ENCODE measurements around the gene MMP15. TPM values are rescaled to one million over a fixed set of nuclear protein-coding genes. Genes with fewer than 3 reads are reported as not detected.

Gene MMP15
- total RNA-seq, 1 donor from 2014 or later = 16.3 TPM

DNA sequence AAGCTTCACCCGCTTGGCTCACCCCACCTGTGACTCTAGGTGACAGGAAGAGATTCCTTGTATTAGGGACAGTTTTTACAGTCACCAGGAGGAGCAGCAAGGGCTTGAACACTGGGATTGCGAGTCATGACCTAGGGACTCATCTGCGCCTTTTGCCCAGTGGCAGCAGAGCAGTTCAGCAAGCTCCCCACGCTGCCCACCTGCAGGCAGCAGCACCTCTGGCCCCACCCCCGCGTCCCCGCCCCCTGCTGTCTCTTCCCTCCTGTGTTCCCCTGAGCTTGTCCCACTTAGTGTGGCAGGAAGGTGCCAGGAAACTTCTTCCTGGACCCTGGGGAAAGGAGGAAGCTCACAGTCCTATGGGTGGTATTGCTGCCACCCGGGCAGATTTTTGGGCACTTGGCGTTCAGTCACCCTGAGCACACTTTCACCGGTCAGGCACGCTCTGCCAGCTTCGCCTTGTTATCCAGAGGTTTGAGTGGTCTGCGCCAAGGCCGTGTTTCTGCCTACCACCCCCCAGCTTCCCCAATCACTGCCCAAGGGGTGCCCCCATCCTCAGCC is 8.7 kb downstream of the MMP15 start:
- peaks cover 33% of the 10 kb centered on the region for H3K4me1 Mint-ChIP-seq
- no peaks in the 10 kb centered on the region for H3K36me3 Mint-ChIP-seq
- no peak overlapping the region for H3K4me3 Mint-ChIP-seq
- no peaks in the 10 kb centered on the region for H3K9me3 Mint-ChIP-seq
- TF ChIP-seq, protein P1, sequence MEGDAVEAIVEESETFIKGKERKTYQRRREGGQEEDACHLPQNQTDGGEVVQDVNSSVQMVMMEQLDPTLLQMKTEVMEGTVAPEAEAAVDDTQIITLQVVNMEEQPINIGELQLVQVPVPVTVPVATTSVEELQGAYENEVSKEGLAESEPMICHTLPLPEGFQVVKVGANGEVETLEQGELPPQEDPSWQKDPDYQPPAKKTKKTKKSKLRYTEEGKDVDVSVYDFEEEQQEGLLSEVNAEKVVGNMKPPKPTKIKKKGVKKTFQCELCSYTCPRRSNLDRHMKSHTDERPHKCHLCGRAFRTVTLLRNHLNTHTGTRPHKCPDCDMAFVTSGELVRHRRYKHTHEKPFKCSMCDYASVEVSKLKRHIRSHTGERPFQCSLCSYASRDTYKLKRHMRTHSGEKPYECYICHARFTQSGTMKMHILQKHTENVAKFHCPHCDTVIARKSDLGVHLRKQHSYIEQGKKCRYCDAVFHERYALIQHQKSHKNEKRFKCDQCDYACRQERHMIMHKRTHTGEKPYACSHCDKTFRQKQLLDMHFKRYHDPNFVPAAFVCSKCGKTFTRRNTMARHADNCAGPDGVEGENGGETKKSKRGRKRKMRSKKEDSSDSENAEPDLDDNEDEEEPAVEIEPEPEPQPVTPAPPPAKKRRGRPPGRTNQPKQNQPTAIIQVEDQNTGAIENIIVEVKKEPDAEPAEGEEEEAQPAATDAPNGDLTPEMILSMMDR (IDR thresholded peaks at IDR 0.05; ENCODE audit: unreplicated experiment) = no peak
- H3K27me3 Mint-ChIP-seq (ENCODE audit: low read depth) = no peaks in the 10 kb centered on the region
- no peak for DNase-seq (ENCODE audit: low spot score in 2 of 2, unreplicated experiment in 2 of 2)
- no peak overlapping the region for H3K27ac Mint-ChIP-seq

DNA sequence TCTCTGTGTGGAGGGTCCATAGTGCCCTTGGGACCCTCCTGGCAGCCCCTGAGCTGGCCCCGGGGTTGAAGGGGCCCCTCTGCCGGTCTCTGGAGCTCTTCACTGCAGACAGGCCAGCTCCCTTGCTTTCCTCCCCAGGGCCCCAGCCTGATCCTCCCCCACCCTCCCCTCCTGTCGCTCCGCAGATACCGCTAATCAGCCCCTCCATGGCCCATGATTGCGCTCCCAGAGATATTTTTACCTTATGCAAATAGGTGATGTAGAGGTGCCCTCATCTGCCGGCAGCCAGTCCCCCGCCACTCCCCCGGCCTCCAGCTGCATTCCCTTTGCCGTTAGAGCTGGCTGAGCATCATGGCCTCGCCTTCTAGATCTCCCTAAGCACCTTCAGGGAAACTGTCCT is 9.2 kb downstream of the MMP15 start:
- H3K27me3 Mint-ChIP-seq (ENCODE audit: low read depth) = no peaks in the 10 kb centered on the region
- TF ChIP-seq, protein P1 (IDR thresholded peaks at IDR 0.05; ENCODE audit: unreplicated experiment) = no peak
- no peak overlapping the region for H3K4me3 Mint-ChIP-seq
- peaks cover 5% of the 10 kb centered on the region for H3K36me3 Mint-ChIP-seq
- H3K9me3 Mint-ChIP-seq = no peaks in the 10 kb centered on the region
- DNase-seq (ENCODE audit: low spot score in 2 of 2, unreplicated experiment in 2 of 2) = no peak
- H3K4me1 Mint-ChIP-seq = peaks cover 31% of the 10 kb centered on the region
- H3K27ac Mint-ChIP-seq = no peak overlapping the region

DNA sequence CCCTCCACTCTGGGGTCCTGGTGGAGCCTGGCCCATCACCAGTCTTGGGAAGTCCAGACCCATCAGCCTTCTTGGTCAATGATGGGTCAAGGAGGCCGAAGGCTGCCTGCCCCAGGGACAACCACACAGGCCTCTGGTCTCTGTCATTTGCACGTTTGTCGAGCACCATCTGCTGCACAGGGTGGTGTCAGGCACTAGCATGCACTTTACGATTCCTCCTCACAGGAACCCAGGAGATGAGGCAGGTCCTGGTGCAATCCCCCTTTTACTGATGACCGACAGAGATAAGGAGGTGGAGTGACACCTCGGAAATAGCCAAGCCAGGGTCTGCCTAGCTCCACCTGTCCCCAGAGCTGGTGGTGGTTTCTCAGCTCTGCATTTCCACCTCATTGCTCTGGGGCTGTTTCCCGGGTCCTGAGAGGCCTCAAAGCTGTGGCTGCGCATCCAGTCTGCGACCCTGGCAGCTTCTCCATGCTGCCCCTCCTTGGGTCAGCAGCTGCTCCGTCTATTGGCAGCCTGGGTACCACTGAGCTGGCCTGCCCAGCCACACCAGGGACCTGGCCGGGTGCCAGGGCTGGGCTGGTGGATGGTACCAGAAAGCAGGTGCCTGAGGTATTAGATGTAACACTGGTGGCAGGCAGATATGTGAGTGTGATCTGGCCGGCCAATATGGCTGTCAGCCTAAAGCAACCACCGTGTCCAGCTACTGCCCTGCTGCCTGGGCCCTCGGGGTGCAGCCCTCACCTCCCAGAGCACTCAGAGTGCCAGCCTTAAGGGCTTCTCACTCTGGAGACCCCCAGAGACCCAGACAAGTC is 10.0 kb downstream of the MMP15 start:
- no peak overlapping the region for H3K4me3 Mint-ChIP-seq
- H3K36me3 Mint-ChIP-seq = peaks cover 6% of the 10 kb centered on the region
- H3K9me3 Mint-ChIP-seq = no peaks in the 10 kb centered on the region
- no peak overlapping the region for H3K27ac Mint-ChIP-seq
- no peak for DNase-seq (ENCODE audit: low spot score in 2 of 2, unreplicated experiment in 2 of 2)
- H3K4me1 Mint-ChIP-seq = peaks cover 31% of the 10 kb centered on the region
- H3K27me3 Mint-ChIP-seq (ENCODE audit: low read depth) = no peaks in the 10 kb centered on the region
- TF ChIP-seq, protein P1 (IDR thresholded peaks at IDR 0.05; ENCODE audit: unreplicated experiment) = no peak

GRCh38 chr16:58036943-58037342 is 11.4 kb downstream of the MMP15 start:
- H3K27ac Mint-ChIP-seq = no peak overlapping the region
- no peaks in the 10 kb centered on the region for H3K27me3 Mint-ChIP-seq (ENCODE audit: low read depth)
- H3K9me3 Mint-ChIP-seq = no peaks in the 10 kb centered on the region
- TF ChIP-seq, protein P1 (IDR thresholded peaks at IDR 0.05; ENCODE audit: unreplicated experiment) = no peak
- no peak for DNase-seq (ENCODE audit: low spot score in 2 of 2, unreplicated experiment in 2 of 2)
- H3K36me3 Mint-ChIP-seq = peaks cover 6% of the 10 kb centered on the region
- peaks cover 26% of the 10 kb centered on the region for H3K4me1 Mint-ChIP-seq
- no peak overlapping the region for H3K4me3 Mint-ChIP-seq

DNA sequence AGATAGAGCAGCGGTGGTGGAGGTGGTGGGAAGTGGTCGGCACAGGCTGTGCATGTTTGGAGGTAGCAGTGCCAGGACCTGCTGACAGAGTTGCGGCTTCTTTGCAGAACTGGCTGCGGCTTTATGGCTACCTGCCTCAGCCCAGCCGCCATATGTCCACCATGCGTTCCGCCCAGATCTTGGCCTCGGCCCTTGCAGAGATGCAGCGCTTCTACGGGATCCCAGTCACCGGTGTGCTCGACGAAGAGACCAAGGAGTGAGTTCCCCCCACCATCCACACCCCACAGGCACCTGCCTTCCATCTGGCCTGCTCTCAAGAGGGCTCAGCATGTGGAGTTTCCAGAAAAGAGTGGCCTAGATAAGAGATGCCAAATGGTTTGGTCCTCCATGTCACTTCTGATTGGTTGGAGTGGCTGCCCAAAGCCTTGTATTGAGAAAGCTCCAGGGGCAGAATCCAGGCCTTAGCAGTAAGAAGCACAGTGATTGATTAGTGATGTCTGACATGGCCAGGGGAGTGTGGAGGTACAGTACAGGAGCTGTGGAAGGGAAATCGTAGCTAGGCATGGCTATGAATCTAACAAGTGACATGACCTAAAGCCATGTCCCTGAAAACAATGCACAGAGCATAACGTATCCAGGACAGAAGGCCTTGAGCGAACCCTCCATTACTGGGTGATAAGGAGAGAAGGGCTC is 12.0 kb downstream of the MMP15 start:
- no peak for DNase-seq (ENCODE audit: low spot score in 2 of 2, unreplicated experiment in 2 of 2)
- Mint-ChIP-seq H3K36me3 (peaks cover 6% of the 10 kb centered on the region), H3K27ac (no peak overlapping the region), H3K4me1 (peaks cover 20% of the 10 kb centered on the region), H3K9me3 (no peaks in the 10 kb centered on the region), H3K27me3 (ENCODE audit: low read depth) (no peaks in the 10 kb centered on the region), H3K4me3 (no peak overlapping the region)
- TF ChIP-seq, protein P1 (IDR thresholded peaks at IDR 0.05; ENCODE audit: unreplicated experiment) = no peak

Data from mesothelial cell of epicardium (in vitro differentiated cells).